Hypothalamus (tissue), 51 donors: ENCODE measurements around the gene RALGPS1.
"Not testable (repeated sequence)": the region's sequence is repeated elsewhere in the genome, so short reads cannot be mapped to it uniquely, and the experiment has no call there.

ENCODE experiments used
- DNase-seq, 51 donors: peaks; one replicate each; lab custom pipeline; 2025; lab: John Stamatoyannopoulos, UW

Gene RALGPS1

DNA sequence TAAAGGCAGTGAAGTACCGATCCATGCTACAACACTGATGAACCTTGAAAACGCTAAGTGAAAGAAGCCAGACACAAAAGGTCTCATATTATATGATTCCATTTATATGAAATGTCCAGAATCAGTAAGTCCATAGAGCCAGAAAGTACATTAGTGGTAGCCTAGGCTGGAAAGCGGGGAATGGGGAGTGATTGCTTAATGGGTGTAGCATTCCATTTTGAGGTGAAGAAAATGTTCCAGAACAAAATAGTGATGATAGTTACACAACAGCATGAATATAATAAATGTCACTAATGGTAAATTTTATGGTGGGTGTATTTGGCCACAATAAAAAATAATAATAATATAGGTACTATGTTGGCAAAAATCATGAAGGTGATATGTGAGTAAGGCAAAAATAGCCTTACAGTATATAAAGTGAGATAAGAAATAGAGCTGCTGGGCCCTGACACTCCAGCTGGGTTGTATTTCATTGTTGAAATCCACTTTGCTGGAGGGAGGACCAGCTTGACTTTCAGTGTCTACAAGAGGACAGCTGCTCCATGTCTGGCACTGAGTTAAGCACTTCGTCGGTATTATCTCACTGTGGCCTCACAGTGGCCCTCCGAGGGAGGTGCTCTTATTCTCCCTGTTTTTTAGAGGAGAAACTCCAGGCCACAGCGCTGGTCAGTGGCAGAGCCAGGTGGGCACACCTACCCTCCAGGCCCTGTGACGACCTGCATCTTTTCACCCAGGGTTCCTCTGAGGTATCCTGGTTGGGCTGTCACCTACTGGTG is 230.3 kb downstream of the RALGPS1 start:
- no peak for DNase-seq

DNA sequence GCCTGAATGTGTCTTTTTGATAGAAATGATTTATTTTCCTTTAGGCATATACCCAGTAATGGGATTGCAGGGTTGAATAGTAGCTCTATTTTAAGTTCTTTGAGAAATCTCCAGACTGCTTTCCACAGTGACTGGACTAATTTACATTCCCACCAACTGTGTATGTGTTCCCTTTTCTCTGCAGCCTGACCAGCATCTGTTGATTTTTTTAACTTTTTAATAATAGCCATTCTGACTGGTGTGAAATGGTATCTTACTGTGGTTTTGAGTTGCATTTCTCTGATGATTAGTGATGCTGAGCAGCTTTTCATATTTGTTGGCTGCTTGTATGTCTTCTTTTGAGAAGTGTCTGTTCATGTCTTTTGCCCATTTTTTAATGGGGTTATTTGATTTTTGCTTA is 232.3 kb downstream of the RALGPS1 start:
- not testable (repeated sequence) for DNase-seq

DNA sequence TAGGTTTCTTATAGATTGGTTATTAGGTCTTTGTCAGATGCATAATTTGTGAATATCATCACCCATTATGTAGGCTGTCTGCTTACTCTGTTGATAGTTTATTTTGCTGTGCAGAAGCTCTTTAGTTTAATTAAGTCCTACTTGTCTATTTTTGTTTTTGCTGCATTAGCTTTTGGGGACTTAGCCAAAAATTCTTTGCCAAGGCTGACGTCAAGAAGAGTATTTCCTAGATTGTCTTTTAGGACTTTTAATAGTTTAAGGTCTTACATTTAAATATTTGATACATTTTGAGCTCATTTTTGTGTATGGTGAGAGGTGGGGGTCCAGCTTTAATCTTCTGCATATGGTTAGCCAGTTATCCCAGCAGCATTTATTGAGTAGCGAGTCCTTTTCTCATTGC is 232.7 kb downstream of the RALGPS1 start:
- no peak for DNase-seq

DNA sequence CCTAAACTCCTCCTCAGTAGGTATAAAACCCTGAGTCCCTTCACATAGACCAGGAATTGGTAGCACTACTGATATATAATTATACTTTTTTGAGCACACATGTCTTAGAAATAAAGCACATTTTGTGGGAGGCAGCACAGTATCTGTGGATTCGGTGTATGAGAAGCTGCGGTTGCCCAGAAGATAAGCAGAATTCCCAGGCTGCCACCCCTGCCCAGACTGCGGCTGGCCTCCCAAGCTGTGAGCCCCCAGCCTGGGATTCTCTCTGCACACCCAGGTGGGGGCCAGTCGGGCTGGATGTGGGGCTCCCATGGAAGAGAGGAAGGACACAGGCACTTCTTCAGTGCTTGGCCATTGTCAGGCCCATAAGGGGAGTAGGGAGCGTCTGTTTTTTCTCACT is 233.4 kb downstream of the RALGPS1 start:
- DNase-seq = no peak

DNA sequence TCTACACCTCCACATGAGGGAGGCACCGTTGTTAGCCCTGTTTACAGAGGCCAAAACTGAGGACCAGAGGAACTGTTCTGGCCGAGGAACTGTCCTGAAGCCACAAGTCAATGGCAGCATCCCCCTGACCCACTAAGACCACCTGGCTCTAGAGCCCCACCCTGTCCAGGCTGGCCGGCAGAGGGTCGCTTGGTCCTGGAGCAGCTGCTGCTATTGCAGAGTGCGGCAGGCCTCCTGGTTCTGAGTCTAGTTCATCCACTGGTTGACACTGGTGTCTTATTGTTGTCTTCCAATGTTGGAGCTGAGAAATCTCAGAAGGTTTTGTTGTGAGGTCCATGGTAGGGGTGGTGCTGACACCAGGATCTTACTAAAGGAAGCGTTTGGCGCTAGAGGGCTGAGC is 234.4 kb downstream of the RALGPS1 start:
- no peak for DNase-seq

DNA sequence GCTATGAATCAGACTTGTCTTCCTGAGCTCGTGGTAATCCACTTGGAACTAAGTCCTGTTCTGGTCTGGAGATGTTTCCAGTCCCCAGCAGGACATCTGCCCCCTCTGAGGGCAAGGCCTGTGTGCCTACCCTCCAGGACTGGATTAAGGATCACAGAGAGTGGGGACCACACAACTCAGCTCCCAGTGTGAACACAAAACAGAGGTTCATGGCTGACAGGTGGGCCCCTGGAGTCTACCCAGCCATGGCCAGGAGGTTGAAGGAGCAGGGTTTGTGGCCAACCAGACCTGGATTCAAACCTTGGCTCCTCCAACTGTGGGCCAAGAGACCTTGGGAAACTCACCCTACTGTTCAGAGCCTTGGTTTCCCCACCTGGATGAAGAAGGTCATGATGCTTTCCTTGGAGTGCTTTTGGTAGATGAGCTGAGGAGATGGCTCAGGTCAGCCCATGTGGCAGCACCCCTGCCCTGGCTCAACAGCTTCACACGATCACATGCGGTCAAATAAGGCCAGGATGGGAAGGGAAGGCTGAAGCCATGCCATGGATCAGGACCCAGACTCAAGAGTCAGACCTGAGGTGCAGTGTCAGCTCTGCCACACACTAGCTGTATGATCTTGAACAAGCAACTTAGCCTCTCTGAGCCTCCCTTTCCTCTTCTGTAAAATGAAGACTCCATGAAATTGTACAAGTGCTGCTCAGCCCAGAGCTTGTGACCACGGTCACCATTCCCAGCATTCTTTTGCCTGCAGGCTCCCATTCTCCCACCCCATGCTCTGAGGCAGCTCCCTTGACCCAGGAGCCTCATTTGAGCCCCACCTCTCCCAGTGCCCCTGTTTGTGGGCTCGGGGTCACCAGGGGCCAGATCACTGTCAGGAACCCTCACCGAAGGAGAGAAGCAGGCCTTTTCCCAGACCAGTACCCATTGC is 235.1 kb downstream of the RALGPS1 start:
- no peak for DNase-seq

DNA sequence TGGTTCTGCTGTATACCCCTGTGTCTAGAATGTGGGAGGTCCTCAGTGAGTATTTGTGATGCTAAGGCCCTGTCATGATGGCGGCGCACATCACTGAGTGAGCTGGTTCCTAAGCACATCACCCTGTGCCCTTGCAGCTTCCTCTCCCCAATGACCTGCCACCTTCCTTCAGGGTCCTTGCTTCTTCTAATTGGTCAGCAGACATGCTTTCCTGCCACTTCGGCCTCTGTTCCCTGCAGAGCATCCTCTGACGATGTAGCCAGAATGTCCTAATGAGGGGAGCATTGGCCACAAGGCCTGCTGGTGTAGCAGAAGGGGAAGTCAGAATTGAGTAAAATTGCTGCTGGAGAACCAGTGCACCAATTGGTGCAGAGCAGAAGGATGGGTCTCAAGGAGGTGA is 238.9 kb downstream of the RALGPS1 start:
- no peak for DNase-seq

DNA sequence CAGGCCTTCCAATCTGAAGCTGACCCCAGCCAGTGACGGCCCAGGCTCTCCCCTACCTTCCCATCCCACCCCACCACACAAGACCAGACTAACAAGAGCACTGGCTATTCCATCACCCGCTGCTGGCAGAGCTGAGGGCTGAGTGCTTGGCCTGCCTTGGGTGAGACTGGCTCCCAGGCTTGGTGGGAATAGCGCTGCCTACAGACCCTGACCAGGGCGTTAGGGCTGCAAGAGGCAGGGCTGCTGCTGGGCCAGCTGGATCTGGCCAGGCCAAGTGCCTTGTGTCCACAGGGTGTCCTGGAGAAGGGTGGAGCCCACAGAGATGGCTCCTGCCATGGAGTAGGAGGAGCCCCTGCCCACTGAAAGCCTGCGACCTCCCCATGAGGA is 239.4 kb downstream of the RALGPS1 start:
- DNase-seq = no peak

DNA sequence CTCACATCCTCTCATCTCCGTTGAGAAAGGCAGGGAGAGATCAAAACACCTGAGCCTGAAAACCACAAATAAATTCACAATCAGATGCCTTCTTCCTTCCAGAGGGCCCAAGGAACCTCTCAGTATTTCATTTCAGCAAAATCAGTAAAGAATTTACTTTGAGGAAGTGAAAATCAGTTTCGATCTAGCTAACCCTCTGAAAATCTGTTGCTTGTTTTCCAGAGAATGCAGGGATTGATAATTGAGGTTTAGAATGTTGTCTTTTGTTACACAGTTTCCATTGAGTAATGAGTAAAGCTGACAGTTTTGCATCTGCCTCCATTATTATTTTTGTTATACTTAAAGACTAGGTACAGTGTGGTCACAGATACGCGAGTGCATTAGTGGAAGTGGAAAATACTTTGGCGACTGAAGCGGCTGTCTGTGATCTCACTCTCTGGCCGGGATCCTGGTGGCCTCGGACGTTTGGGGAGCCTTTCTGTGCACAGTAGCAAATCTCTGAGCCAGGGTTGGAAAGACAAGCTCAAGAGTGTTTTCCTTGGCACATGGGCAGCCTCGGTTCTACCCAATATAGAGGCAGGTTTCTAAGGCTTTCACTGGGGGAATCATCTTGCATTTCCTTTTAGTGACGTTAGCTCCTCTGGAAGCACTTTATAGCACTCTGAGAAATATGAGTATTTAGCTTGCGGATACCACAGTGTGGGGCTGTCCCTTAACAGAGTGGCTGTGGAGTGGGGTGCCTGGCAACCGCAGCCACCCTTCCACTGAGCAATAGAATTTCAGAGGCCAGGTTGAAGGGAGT is 240.0 kb downstream of the RALGPS1 start:
- peak in 30 of 51 donors; percentile 27 to 79 (median 54) for DNase-seq

DNA sequence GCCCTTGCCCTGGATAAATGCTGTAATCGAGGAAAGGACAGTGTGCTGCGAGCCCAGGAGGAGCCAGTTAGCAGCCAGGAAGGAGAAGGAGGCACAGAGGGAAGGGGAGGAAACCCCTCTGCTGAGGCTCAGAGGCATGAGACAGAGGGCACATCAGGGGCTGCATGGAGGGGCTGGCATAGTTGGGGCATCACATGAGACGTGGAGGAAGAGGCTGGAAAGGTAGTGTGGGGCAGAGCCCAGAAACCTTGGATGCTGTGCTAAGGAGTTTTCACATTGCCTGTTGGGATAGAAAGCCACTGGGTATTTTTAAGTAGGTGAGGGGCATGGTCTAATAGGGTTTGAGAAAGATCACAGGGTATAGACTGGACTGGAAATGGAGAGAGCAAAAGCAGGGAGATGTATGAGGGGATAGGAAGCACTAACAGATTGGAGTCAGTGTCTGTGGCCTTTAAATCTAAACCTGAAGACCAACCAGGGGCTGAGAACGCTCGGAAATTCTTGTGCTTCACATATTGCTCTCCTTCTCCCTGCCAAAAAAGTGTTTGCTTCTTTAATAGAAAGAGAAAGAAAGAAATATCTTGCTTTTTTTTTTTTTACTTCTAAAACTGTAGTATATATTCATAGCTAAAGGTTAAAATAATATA is 240.9 kb downstream of the RALGPS1 start:
- DNase-seq = no peak

DNA sequence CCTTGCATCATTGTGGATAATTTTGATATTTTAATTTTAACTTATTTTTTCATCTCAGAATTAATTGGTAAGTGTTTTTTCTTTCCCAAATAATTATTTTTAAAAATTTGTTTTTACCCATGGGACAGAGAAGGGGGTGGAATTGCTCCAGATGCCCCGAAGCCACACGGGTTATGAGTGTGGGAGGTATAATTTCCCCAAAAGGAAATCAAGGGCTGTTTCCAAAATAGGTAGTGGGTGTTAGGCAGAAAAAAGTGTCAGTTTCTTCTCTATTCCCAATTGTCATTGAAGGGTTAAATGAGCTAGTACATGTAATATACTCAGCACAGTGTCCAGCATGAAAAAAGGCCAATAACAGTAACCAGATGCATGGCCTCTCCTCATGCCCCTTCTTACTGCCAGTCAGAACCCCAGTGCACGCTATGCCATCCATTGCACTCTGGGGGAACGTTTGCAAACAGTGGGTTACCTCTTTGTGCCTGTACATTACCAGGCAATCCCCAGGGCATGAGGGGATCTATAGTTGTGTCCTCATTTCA is 244.3 kb downstream of the RALGPS1 start:
- DNase-seq = no peak

DNA sequence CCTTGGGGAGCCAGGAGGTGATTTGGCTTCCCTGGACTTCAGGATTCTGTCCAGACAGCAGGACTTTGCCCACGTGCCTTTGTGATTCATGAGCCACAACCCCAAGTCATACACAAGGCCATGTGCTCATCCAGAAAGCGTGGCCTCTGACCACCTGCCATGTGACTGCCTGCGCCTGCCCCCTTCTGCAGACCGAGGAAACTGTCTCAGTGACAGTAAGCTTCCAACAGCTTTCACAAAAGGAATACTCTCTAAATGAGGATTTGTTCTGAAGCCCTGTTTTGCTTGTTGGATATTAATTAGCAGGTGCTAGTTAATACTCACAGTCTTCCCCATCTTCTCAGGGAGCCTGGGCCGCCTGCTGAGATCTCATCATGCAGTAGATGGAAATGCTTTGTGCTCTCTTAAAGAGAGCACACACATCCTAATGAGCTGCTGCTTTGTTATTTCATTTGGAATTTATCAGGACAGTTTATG is 244.8 kb downstream of the RALGPS1 start:
- DNase-seq = peak in 36 of 51 donors; percentile 20 to 80 (median 57)

DNA sequence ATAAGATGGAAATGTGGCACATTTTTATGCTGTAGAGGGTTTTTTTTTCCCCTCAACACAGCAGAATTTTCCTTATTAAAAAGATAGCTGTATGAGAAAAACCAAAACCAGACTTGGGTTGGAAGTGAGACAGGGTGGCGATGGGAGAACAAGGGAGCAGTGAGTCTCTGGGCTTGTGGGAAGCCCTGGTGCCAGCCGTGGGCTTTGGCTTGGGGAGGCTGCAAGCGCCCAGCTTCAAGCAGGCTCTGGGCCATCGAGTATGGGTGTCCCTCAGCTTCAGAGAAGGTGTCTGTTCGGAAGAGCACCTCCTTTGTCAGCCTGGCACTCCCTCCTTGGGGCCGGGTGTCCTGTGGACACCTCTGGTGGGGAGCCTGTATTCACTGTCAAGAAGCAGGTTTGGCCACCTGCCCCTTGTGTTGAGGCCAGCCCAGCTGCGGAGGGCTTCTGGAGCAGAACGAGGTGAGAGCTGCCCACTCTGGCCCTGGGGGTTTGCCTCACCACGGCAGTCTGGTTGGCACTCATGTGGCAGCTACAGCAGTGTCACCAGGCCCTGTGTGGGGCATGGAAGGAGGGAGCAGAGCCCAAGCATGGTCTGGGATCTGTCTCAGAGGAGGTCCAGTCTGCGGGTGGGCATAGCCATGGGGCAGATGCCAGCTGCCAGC is 245.5 kb downstream of the RALGPS1 start:
- DNase-seq = peak in 1 of 51 donors; percentile 35

DNA sequence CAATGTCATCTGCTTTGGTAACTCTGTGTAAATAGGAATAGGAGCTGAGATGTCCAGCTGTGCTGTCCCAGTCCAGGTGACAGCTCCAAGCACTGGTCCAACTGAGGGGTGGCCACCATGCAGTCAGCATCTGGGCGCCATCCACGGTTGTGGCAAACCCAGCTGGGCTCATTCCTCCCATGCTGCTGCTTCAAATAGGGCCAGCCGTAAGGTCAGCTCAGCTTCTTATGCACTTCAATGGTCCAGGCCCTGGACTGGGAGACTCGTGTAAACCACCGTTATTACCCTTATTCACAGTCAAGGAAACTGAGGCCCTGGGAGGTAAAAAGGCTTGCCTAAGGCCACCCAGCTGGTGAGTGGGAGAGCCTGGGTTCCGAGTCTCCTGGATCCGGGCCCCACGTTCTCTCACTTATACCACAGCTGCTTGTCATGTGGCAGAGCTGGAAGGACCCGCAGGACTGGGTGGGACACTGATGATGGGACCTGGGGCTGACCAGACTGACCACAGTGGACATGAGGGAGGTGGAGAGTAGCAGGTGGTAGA is 246.6 kb downstream of the RALGPS1 start:
- no peak for DNase-seq

DNA sequence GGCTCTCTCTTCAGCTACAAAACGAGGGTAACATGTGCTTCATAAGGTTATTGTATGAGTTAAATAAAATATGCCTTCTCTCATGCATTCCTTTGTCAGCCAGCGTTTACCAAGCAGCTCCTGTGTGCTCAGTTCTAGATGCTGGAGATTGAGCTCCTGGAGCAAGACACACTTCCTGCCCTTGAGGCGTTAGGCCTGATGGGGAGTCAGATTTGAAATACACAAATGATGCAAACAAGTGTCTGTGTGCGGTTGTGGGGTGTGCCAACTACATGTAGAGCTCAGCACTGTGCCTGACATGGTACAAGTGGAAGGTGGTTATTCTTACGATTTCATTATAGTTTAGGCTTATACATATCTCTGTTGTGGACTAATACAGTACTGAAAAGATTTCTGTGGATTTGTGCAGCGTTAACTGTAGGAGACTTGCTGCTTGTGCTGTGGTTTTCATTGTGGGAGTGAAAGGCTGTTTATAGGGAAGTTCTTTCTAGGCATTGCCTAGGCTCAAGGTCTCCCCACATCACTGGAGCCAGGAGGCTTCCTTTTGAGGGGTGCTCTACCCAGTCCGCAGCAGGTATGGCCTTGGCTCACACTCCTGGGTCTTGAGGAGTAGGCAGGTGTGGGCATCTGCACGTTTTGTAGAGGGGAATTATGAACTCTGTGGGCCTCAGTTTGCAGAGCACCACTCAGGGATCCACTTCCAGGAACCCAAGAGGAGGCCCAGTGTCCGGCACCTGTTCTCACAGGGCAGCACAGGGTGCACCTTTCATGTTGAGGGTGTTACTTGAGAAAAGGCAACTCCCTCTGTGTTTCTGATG is 247.7 kb downstream of the RALGPS1 start:
- DNase-seq = no peak

DNA sequence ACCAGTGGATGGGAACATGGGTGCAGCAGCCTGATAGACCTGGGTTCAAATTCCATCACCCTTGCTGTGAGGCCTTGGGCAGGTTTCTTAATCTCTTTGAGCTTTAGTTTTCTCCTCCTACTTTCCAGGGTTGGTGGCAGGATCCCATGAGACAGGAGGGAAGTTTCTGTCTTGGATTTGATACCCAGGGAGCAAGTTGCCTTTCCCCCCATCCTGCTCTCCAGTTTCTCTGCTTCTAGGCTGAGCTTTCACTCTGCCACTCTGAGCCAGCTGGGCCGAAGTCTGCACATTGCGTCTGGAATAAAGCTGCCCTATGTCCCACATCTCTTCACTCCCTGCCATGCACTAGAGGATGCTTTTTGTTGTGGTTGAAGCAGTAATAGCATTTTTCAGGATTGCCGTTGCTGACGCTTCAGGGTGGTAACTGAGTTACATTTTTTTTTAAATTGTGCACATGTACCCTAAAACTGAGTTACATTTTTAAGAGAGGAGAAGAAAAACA is 248.3 kb downstream of the RALGPS1 start:
- DNase-seq = peak in 8 of 51 donors; percentile 22 to 47 (median 33)

DNA sequence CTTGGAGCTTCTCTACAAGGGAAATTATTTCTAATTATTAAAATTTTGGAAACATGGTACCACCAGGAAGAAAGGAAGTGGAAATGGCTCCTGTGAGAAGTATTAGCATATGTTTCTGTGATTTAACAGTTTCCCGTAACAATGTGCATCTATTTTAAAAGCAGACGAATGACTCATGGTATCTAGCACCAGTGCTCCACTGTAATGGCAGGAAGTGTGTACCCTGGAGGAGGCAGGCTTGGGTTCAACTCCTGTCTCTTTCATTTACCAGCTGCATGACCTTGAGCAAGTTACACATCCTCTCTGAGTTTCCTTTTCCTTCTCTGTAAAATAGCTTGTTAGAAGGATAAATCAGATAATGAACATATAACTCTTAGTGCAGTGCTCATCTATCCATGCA is 248.8 kb downstream of the RALGPS1 start:
- DNase-seq = peak in 1 of 51 donors; percentile 32

DNA sequence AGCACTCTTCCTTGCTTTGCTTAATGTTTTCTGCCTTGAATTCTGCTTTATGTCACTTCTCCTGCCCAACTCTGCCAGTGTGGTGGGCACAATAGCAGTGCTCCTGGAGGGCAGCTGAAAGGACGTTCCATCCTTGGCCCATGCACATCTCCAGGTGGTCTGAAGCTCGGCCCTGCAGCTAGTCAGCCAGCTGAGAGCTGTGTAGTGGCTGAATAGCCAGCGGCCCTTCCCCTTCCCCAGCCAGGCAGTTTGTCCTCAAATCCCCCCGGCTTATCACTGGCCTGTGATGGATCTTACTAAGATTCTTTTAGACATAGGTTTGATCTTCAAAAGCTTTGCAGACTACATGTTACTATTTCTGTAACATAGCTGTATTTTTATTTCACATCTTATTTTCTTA is 250.5 kb downstream of the RALGPS1 start:
- no peak for DNase-seq
